Endothelial cell (in vitro differentiated cells): ENCODE results near the gene KRTAP5-3. TPM values are rescaled to one million over a fixed set of nuclear protein-coding genes. Genes with fewer than 3 reads are reported as not detected.

ENCODE experiments used
- DNase-seq: peaks from one replicate; pipeline ENCODE4 v3.0.0; 2021; ENCODE audit warnings: low spot score
- H3K27ac Mint-ChIP-seq: one replicate; pipeline ENCODE4 v1.8.0; 2021; ENCODE audit warnings: mixed read lengths, inconsistent platforms; ENCODE audit not compliant: unreplicated experiment
- H3K27me3 Mint-ChIP-seq: one replicate; pipeline ENCODE4 v1.8.0; 2021; ENCODE audit warnings: mild to moderate bottlenecking, moderate library complexity, mixed read lengths, inconsistent platforms; ENCODE audit not compliant: unreplicated experiment
- H3K36me3 Mint-ChIP-seq: one replicate; pipeline ENCODE4 v1.8.0; 2021; ENCODE audit warnings: mild to moderate bottlenecking, low read depth, mixed read lengths, inconsistent platforms; ENCODE audit not compliant: unreplicated experiment
- H3K4me1 Mint-ChIP-seq: one replicate; pipeline ENCODE4 v1.8.0; 2021; ENCODE audit warnings: mild to moderate bottlenecking, mixed read lengths, inconsistent platforms; ENCODE audit not compliant: unreplicated experiment
- H3K4me3 Mint-ChIP-seq: one replicate; pipeline ENCODE4 v1.8.0; 2021; ENCODE audit warnings: mild to moderate bottlenecking, mixed read lengths, inconsistent platforms; ENCODE audit not compliant: unreplicated experiment
- H3K9me3 Mint-ChIP-seq: one replicate; pipeline ENCODE4 v1.8.0; 2021; ENCODE audit warnings: mixed read lengths, inconsistent platforms; ENCODE audit not compliant: unreplicated experiment
- total RNA-seq: library from RNA; stranded (reverse); fragmentation: NEBNext Ultra II Directional; extraction: Animal tissue kit (Norgen Biotek cat#: 25700); gene quantifications from one replicate; pipeline ENCODE4 v1.2.1, GENCODE V29; 2021; ENCODE audit not compliant: unreplicated experiment
- TF ChIP-seq, protein P1 (sequence below): fragments of 200-600 bp; sonication (generic); IDR thresholded peaks from one replicate; pipeline ENCODE4 v1.5.0; 2021; ENCODE audit warnings: antibody characterized with exemption; ENCODE audit not compliant: unreplicated experiment

KRTAP5-3 gene
- total RNA-seq, 1 donor from 2014 or later: not detected

DNA sequence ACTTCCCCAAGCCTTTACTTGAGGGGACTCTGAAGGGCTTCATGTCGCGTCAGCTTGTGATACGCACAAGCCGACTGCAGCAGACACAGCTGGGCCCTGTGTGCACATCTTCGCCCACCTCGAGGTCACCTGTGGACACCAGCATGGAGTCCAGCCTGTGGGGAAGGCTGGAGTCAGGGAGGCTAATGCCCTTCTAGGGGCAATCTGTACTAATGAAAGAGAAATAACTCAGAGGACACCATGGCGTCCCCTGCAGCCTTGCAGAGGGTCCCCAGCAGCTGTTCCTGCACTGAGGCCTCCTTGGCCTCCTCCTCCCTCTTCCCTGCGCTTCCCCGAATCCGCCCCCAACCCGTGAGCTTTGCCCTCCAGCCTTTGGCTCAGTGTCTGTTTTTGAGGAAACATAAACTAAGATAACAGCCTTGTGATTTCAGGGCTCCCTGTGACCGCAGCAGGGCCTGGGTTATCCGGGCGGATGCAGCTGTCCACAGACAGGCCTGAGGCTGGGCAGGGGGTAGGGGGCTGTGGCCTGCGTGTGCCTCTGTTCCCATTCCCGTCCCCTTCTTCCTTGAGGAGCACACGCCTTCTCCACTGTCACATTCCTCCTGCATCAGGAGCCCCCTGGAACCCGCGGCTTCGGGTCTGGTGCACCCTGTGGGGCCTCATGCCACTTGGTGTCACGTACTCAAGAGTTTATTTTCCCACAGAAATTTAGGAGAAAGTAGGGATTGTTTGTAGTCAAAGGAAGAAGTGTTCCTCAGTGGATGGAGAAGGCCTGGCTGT is 46.3 kb upstream of the KRTAP5-3 start:
- H3K4me1 Mint-ChIP-seq: peaks cover 1% of the 10 kb centered on the region
- no peak overlapping the region for H3K27ac Mint-ChIP-seq
- no peaks in the 10 kb centered on the region for H3K36me3 Mint-ChIP-seq
- TF ChIP-seq, protein P1, sequence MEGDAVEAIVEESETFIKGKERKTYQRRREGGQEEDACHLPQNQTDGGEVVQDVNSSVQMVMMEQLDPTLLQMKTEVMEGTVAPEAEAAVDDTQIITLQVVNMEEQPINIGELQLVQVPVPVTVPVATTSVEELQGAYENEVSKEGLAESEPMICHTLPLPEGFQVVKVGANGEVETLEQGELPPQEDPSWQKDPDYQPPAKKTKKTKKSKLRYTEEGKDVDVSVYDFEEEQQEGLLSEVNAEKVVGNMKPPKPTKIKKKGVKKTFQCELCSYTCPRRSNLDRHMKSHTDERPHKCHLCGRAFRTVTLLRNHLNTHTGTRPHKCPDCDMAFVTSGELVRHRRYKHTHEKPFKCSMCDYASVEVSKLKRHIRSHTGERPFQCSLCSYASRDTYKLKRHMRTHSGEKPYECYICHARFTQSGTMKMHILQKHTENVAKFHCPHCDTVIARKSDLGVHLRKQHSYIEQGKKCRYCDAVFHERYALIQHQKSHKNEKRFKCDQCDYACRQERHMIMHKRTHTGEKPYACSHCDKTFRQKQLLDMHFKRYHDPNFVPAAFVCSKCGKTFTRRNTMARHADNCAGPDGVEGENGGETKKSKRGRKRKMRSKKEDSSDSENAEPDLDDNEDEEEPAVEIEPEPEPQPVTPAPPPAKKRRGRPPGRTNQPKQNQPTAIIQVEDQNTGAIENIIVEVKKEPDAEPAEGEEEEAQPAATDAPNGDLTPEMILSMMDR: no peak
- no peaks in the 10 kb centered on the region for H3K9me3 Mint-ChIP-seq
- peaks cover 16% of the 10 kb centered on the region for H3K27me3 Mint-ChIP-seq
- no peak overlapping the region for H3K4me3 Mint-ChIP-seq
- DNase-seq: no peak

DNA sequence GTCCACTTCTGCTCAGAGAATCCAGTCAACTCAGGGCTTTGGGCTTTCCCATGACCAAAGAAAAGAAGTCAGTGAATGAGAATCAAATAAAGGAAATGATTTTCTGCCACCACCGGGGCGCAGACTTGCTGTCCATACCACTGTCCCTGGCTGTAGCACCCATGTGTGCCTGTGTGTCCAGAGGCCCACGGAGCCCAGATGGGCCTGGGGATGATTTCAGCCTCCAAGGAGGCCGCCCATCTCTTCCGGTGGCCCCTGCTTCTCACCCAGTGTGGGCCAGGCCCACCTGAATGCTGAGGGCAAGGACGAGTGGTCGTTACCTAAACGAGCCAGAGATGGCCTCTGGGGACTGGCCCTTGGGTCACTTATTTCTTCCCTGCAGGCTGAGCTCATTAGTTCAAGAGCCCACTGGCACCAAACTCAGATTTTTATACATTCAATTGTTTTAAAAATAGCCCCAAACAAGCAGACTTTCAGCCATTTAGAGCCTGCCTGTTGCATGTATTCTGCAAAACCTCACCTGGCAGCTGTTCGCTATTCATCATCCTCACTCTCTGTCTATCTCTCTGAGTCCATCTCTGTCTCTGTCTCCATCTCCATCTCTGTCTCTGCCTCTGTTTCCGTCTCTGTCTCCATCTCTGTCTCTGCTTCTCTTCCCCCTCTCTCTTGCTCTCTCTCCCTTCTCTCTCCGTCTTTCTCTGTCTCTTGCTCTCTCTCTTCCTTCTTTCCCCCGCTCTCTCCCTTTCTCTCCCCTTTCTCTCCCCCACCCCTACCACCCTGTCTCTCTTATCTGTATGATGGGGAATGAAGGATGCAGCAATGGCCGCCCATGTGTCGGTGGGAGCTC is 45.5 kb upstream of the KRTAP5-3 start:
- no peak overlapping the region for H3K4me3 Mint-ChIP-seq
- no peaks in the 10 kb centered on the region for H3K36me3 Mint-ChIP-seq
- no peak overlapping the region for H3K27ac Mint-ChIP-seq
- no peaks in the 10 kb centered on the region for H3K9me3 Mint-ChIP-seq
- TF ChIP-seq, protein P1: no peak
- H3K27me3 Mint-ChIP-seq: peaks cover 14% of the 10 kb centered on the region
- DNase-seq: no peak
- H3K4me1 Mint-ChIP-seq: no peaks in the 10 kb centered on the region

GRCh38 chr11:1652771-1653540 is 44.7 kb upstream of the KRTAP5-3 start:
- no peaks in the 10 kb centered on the region for H3K36me3 Mint-ChIP-seq
- no peaks in the 10 kb centered on the region for H3K4me1 Mint-ChIP-seq
- H3K4me3 Mint-ChIP-seq: no peak overlapping the region
- TF ChIP-seq, protein P1: peak; percentile 99
- peak; percentile 90 for DNase-seq
- H3K27ac Mint-ChIP-seq: no peak overlapping the region
- no peaks in the 10 kb centered on the region for H3K9me3 Mint-ChIP-seq
- H3K27me3 Mint-ChIP-seq: peaks cover 14% of the 10 kb centered on the region

GRCh38 chr11:1652442-1652770 is 44.1 kb upstream of the KRTAP5-3 start:
- Mint-ChIP-seq H3K4me1 (no peaks in the 10 kb centered on the region), H3K27ac (no peak overlapping the region), H3K27me3 (peaks cover 14% of the 10 kb centered on the region), H3K4me3 (no peak overlapping the region), H3K36me3 (no peaks in the 10 kb centered on the region), H3K9me3 (no peaks in the 10 kb centered on the region)
- TF ChIP-seq, protein P1: no peak
- no peak for DNase-seq
